Endothelial cell of umbilical vein (primary cell): ENCODE data around the gene MDN1. TPM values are rescaled to one million over a fixed set of nuclear protein-coding genes. Genes with fewer than 3 reads are reported as not detected.

ENCODE experiments used
- BruUV-seq: library from RNA; stranded (reverse); fragments of 400-500 nt; replicated peaks from 2 replicates; lab custom pipeline; 2021; lab: Mats Ljungman, UMichigan
- CTCF ChIA-PET: fragments of 300-600, 350-600 bp; sonication (Branson Sonifier 250); formaldehyde crosslinking; loops from one replicate; lab custom pipeline; 2021; ENCODE audit warnings: antibody characterized with exemption, inconsistent platforms; lab: Charles Lee
- POLR2A ChIA-PET: fragments of 300-600, 350-600 bp; sonication (Branson Sonifier 250); formaldehyde crosslinking; loops from one replicate; lab custom pipeline; 2021; ENCODE audit warnings: antibody characterized with exemption, inconsistent platforms; lab: Charles Lee
- DNase-seq: peaks from one replicate; pipeline ENCODE4 v3.0.0-alpha.2; 2011; ENCODE audit warnings: low read depth, low spot score
- FAIRE-seq: peaks from 2 replicates; lab custom pipeline; 2011; peaks lifted over from hg19 to GRCh38; lab: Jason Lieb, UNC
- H2AFZ ChIP-seq: 2 replicates; pipeline ENCODE4 v1.6.0; 2012; ENCODE audit warnings: low read depth, low read length, control low read depth, inconsistent platforms
- H3K27ac ChIP-seq: 2 replicates; pipeline ENCODE4 v1.5.1; 2011; ENCODE audit warnings: low read depth, mild to moderate bottlenecking, control low read depth, low read length, moderate library complexity; ENCODE audit not compliant: insufficient read depth
- H3K27me3 ChIP-seq, 2 experiments: 2 replicates each; pipeline versions ENCODE4 v1.6.0 to v1.6.1; 2011; ENCODE audit warnings: low read length in 2 of 2, mixed read lengths in 1 of 2; ENCODE audit not compliant: control insufficient read depth in 2 of 2, insufficient read depth in 2 of 2
- H3K36me3 ChIP-seq, 2 experiments: 2 replicates in 1 of 2; 3 replicates in 1 of 2; pipeline ENCODE4 v1.5.1; 2011; ENCODE audit warnings: low read length in 2 of 2, mild to moderate bottlenecking in 1 of 2, moderate library complexity in 1 of 2; ENCODE audit not compliant: control insufficient read depth in 2 of 2, insufficient read depth in 2 of 2; ENCODE audit errors: extremely low read depth in 1 of 2
- H3K4me1 ChIP-seq: 3 replicates; pipeline ENCODE4 v1.5.1; 2011; ENCODE audit warnings: mild to moderate bottlenecking, low read length; ENCODE audit not compliant: control insufficient read depth, insufficient read depth; ENCODE audit errors: extremely low read depth
- H3K4me2 ChIP-seq: 2 replicates; pipeline ENCODE4 v1.6.1; 2011; ENCODE audit warnings: low read length, control low read depth, mixed read lengths; ENCODE audit not compliant: insufficient read depth
- H3K4me3 ChIP-seq, 3 experiments: fragments of 200-600 bp in 1 of 3; sonication (generic), shearing (Covaris generic) in 1 of 3; replicated peaks in 1 of 3; 2 replicates each; pipeline ENCODE4 v1.5.1; 2011 to 2016; ENCODE audit warnings: control low read depth in 3 of 3, low read length in 3 of 3, mild to moderate bottlenecking in 2 of 3, inconsistent platforms in 1 of 3, low read depth in 1 of 3, moderate library complexity in 1 of 3; ENCODE audit not compliant: insufficient read depth in 1 of 3
- H3K79me2 ChIP-seq: 2 replicates; pipeline ENCODE4 v1.6.0; 2012; ENCODE audit warnings: low read length, inconsistent platforms; ENCODE audit not compliant: control insufficient read depth, insufficient read depth
- H3K9ac ChIP-seq: replicated peaks from 2 replicates; pipeline ENCODE3; 2011; ENCODE audit warnings: low read length, control low read depth; ENCODE audit not compliant: insufficient read depth; ENCODE audit errors: extremely low read depth
- H3K9me1 ChIP-seq: replicated peaks from 3 replicates; pipeline ENCODE4 v1.6.0; 2011; ENCODE audit warnings: mild to moderate bottlenecking, low read length; ENCODE audit not compliant: control insufficient read depth, insufficient read depth; ENCODE audit errors: extremely low read depth
- H3K9me3 ChIP-seq: replicated peaks from 2 replicates; pipeline ENCODE4 v1.5.1; 2012; ENCODE audit warnings: low read length, inconsistent platforms; ENCODE audit not compliant: control insufficient read depth, insufficient read depth
- H4K20me1 ChIP-seq: replicated peaks from 2 replicates; pipeline ENCODE3; 2011; ENCODE audit warnings: mild to moderate bottlenecking, low read length; ENCODE audit not compliant: control insufficient read depth, insufficient read depth; ENCODE audit errors: extremely low read depth
- EZH2 ChIP-seq: IDR thresholded peaks from 2 replicates; pipeline ENCODE4 v1.6.1; 2012; ENCODE audit warnings: borderline replicate concordance, low read depth, mild to moderate bottlenecking, moderate library complexity, low read length, inconsistent platforms; ENCODE audit not compliant: severe bottlenecking
- FOS ChIP-seq: IDR thresholded peaks from 2 replicates; pipeline ENCODE4 v1.6.1; 2011; ENCODE audit warnings: mild to moderate bottlenecking, low read length, moderate library complexity, borderline replicate concordance; ENCODE audit not compliant: insufficient read depth
- GATA2 ChIP-seq: IDR thresholded peaks from 2 replicates; pipeline ENCODE4 v1.7.0; 2011; ENCODE audit warnings: low read depth, mild to moderate bottlenecking, moderate library complexity, mixed read lengths, low read length; ENCODE audit not compliant: insufficient read length, insufficient read depth
- JUN ChIP-seq: IDR thresholded peaks from 2 replicates; pipeline ENCODE4 v1.6.1; 2011; ENCODE audit warnings: borderline replicate concordance, low read depth; ENCODE audit not compliant: insufficient read length, insufficient read depth
- MYC ChIP-seq: IDR thresholded peaks from one replicate; pipeline ENCODE4 v1.6.1; 2011; ENCODE audit warnings: mild to moderate bottlenecking, low read depth, low read length
- POLR2A ChIP-seq: IDR thresholded peaks from 2 replicates; pipeline ENCODE4 v1.6.1; 2012; ENCODE audit warnings: low read depth, mild to moderate bottlenecking, control low read depth, low read length
- dilution Hi-C: fragments of 300-500 bp; cut with MboI; formaldehyde crosslinking; loops from one replicate; pipeline ENCODE4 v1.15.0; 2019; ENCODE audit warnings: low sequenced_read_pairs; ENCODE audit not compliant: extremely low pct_ligation_motif_present
- intact Hi-C: fragments of 100-400 bp; cut with micrococcal nuclease; formaldehyde crosslinking; loops from one replicate; pipeline ENCODE4 v1.10.0; 2022
- polyA plus RNA-seq, 4 experiments: library from polyadenylated mRNA; depleted of rRNA in 3 of 4; stranded (reverse) in 3 of 4; unstranded in 1 of 4; fragments of >200 nt; gene quantifications; 2 replicates each; pipeline versions ENCODE4 v1.2.1 to v1.2.3, GENCODE V29; 2011 to 2012; ENCODE audit warnings: missing spikeins in 1 of 4
- total RNA-seq: library from RNA; stranded (reverse); gene quantifications from 2 replicates; pipeline ENCODE4 v1.2.3, GENCODE V29; 2021
- TF ChIP-seq, protein P1 (sequence below): IDR thresholded peaks from 2 replicates; pipeline ENCODE4 v1.6.1; 2011; ENCODE audit not compliant: insufficient read depth, insufficient read length
- TF ChIP-seq, protein P2 (sequence below), 2 donors: IDR thresholded peaks; 1 replicate in 1 of 2; 2 replicates in 1 of 2; pipeline ENCODE4 v1.5.1; 2011; ENCODE audit warnings: low read length in 2 of 2, mild to moderate bottlenecking in 2 of 2, moderate library complexity in 2 of 2, control low read depth in 1 of 2, inconsistent platforms in 1 of 2, low read depth in 1 of 2; ENCODE audit not compliant: insufficient read depth in 1 of 2; ENCODE audit errors: extremely low read depth in 1 of 2

Gene MDN1
- total and polyA plus RNA-seq, 2 donors (not counting 3 experiments of a cell fraction or from before 2014, with no cell fraction given): 9.2 to 39.6 TPM

DNA sequence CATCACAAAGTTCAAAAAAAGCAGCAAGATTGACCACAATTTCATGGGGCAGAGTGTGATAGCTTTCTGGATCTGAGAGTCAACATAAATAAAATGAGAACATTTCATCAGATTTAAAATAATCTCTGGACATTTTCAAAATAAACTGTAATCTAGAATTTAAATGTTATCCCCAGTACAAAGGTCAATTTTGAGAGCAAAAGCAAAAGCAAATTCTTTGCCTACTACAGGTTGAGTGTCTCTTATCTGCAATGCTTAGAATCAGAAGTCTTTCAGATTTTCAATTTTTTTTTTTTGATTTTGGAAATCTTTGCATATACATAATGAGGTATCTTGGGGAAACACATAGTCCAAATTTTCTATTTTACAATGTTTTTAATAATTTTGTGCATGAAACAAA, 113.5 kb downstream of the MDN1 start:
- H3K27me3 ChIP-seq: no peaks in the 10 kb centered on the region
- dilution Hi-C loops (no loop called here), intact Hi-C loops (no loop called here)
- H3K79me2 ChIP-seq: no peaks in the 10 kb centered on the region
- no peaks in the 10 kb centered on the region for H4K20me1 ChIP-seq
- H3K9me1 ChIP-seq: no peaks in the 10 kb centered on the region
- no peak overlapping the region for H3K4me3 ChIP-seq
- no peak for TF ChIP-seq MYC
- TF ChIP-seq EZH2: no peak
- no peak for TF ChIP-seq POLR2A
- TF ChIP-seq, protein P1, sequence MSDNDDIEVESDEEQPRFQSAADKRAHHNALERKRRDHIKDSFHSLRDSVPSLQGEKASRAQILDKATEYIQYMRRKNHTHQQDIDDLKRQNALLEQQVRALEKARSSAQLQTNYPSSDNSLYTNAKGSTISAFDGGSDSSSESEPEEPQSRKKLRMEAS: no peak
- no peak for TF ChIP-seq JUN
- no peak for TF ChIP-seq GATA2
- TF ChIP-seq FOS: no peak
- TF ChIP-seq, protein P2, sequence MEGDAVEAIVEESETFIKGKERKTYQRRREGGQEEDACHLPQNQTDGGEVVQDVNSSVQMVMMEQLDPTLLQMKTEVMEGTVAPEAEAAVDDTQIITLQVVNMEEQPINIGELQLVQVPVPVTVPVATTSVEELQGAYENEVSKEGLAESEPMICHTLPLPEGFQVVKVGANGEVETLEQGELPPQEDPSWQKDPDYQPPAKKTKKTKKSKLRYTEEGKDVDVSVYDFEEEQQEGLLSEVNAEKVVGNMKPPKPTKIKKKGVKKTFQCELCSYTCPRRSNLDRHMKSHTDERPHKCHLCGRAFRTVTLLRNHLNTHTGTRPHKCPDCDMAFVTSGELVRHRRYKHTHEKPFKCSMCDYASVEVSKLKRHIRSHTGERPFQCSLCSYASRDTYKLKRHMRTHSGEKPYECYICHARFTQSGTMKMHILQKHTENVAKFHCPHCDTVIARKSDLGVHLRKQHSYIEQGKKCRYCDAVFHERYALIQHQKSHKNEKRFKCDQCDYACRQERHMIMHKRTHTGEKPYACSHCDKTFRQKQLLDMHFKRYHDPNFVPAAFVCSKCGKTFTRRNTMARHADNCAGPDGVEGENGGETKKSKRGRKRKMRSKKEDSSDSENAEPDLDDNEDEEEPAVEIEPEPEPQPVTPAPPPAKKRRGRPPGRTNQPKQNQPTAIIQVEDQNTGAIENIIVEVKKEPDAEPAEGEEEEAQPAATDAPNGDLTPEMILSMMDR (IDR thresholded peaks at IDR 0.05; ENCODE audit: extremely low read depth in 1 of 2, insufficient read depth in 1 of 2, low read depth in 1 of 2, low read length in 2 of 2): no peak
- peaks cover 6 to 18% of the 10 kb centered on the region in 2 experiments for H3K36me3 ChIP-seq
- H3K4me2 ChIP-seq: no peak overlapping the region
- H3K9me3 ChIP-seq: no peaks in the 10 kb centered on the region
- no peak overlapping the region for H3K27ac ChIP-seq
- no peaks in the 10 kb centered on the region for H3K4me1 ChIP-seq
- no TSS peak for BruUV-seq
- no peak overlapping the region for H3K9ac ChIP-seq
- no peak for DNase-seq
- H2AFZ ChIP-seq: no peak overlapping the region
- POLR2A ChIA-PET: no interaction called here
- CTCF ChIA-PET: no interaction called here
- no peak for FAIRE-seq
